ENCODE results near the gene PPP1R2. TPM values are rescaled to one million over a fixed set of nuclear protein-coding genes. Genes with fewer than 3 reads are reported as not detected.

PPP1R2 gene
- total and polyA plus RNA-seq, 2 of the 13 experiments (the other 11 are each of a cell fraction or from before 2014, with no cell fraction given): 36.5 to 86.5 TPM

- Histone ChIP-seq H4K20me1 (ENCODE audit: insufficient read depth, low read length) (no peaks in the 10 kb centered on the region), H3K4me2 (ENCODE audit: low read depth, low read length) (no peak overlapping the region), H3K27me3 (ENCODE audit: control insufficient read depth in 1 of 2, insufficient read depth in 2 of 2, low read length in 2 of 2) (peaks cover 0 to 4% of the 10 kb centered on the region in 2 experiments; a peak in 2 of 5 replicates), H3K36me3 (replicated peaks in 1 of 2; ENCODE audit: control insufficient read depth in 1 of 2, insufficient read depth in 2 of 2, low read length in 2 of 2) (no peaks in the 10 kb centered on the region), H3K27ac (ENCODE audit: extremely low read length, insufficient read depth, low read length) (no peak overlapping the region), H3K9me3 (ENCODE audit: low read length) (no peaks in the 10 kb centered on the region), H2AFZ (ENCODE audit: low read length) (no peak overlapping the region), H3K9ac (ENCODE audit: insufficient read depth, low read depth, low read length) (no peak overlapping the region), H3K4me3 (replicated peaks in 1 of 3; ENCODE audit: insufficient read depth in 1 of 3, low read depth in 2 of 3, low read length in 3 of 3) (no peak overlapping the region), H3K4me1 (ENCODE audit: insufficient read depth, low read length) (0 out of 2 replicates have a peak, but pooled peaks cover under 1% of the 10 kb centered on the region), H3K79me2 (ENCODE audit: insufficient read depth, low read length) (no peaks in the 10 kb centered on the region)
- no peak for DNase-seq (ENCODE audit: low spot score)
- no peak for ATAC-seq
- POLR2A ChIA-PET: no interaction called here
- intact Hi-C loops (cut with micrococcal nuclease; ENCODE audit: unreplicated experiment) (no loop called here), in situ Hi-C loops (cut with HindIII; ENCODE audit: extremely low pct_ligation_motif_present, low pct_unique_long_range_greater_than_20kb) (no loop called here)
- no peak for FAIRE-seq
- WGBS (ENCODE audit: low lambda C conversion rate): 45% methylated on average over 4 of the region's 4 CpGs
- TF ChIP-seq TMF1 (CRISPR knock-in tag; IDR thresholded peaks at IDR 0.05; ENCODE audit: low read depth) (no peak), ELF3 (CRISPR knock-in tag; IDR thresholded peaks at IDR 0.05) (no peak), CTCF (CRISPR knock-in tag; IDR thresholded peaks at IDR 0.05) (no peak), ZNF556 (CRISPR knock-in tag; IDR thresholded peaks at IDR 0.05; ENCODE audit: borderline replicate concordance) (no peak)
- BruUV-seq (replicated peaks): no TSS peak
- CTCF ChIA-PET (ENCODE audit: low intra/inter-chr PET ratio, low total read pairs): no interaction called here
Measured at GRCh38 chr3:195468841-195469240, 74.3 kb downstream of the PPP1R2 start.

- DNase-seq (ENCODE audit: low spot score) (no peak), FAIRE-seq (no peak), ATAC-seq (no peak)
- intact Hi-C loops (cut with micrococcal nuclease; ENCODE audit: unreplicated experiment) (no loop called here), in situ Hi-C loops (cut with HindIII; ENCODE audit: extremely low pct_ligation_motif_present, low pct_unique_long_range_greater_than_20kb) (no loop called here)
- no peaks in the 10 kb centered on the region for H3K9me3 ChIP-seq (ENCODE audit: low read length)
- H3K79me2 ChIP-seq (ENCODE audit: insufficient read depth, low read length): no peaks in the 10 kb centered on the region
- 0% methylated on average over 4 of the region's 4 CpGs for WGBS (ENCODE audit: low lambda C conversion rate)
- H2AFZ ChIP-seq (ENCODE audit: low read length): no peak overlapping the region
- TF ChIP-seq RFX1 (IDR thresholded peaks at IDR 0.05): no peak
- no peaks in the 10 kb centered on the region for H4K20me1 ChIP-seq (ENCODE audit: insufficient read depth, low read length)
- no peak overlapping the region for H3K4me3 ChIP-seq (replicated peaks in 1 of 3; ENCODE audit: insufficient read depth in 1 of 3, low read depth in 2 of 3, low read length in 3 of 3)
- CTCF ChIA-PET (ENCODE audit: low intra/inter-chr PET ratio, low total read pairs): no interaction called here
- H3K27me3 ChIP-seq (ENCODE audit: control insufficient read depth in 1 of 2, insufficient read depth in 2 of 2, low read length in 2 of 2): peaks cover 0 to 4% of the 10 kb centered on the region in 2 experiments; a peak in 2 of 5 replicates
- H3K4me2 ChIP-seq (ENCODE audit: low read depth, low read length): no peak overlapping the region
- H3K4me1 ChIP-seq (ENCODE audit: insufficient read depth, low read length): no peaks in the 10 kb centered on the region
- H3K27ac ChIP-seq (ENCODE audit: extremely low read length, insufficient read depth, low read length): no peak overlapping the region
- H3K36me3 ChIP-seq (replicated peaks in 1 of 2; ENCODE audit: control insufficient read depth in 1 of 2, insufficient read depth in 2 of 2, low read length in 2 of 2): no peaks in the 10 kb centered on the region
- POLR2A ChIA-PET: no interaction called here
- H3K9ac ChIP-seq (ENCODE audit: insufficient read depth, low read depth, low read length): no peak overlapping the region
- no TSS peak for BruUV-seq (replicated peaks)
Measured at GRCh38 chr3:195468391-195468776, 74.7 kb downstream of the PPP1R2 start.
